Smooth muscle cell of the umbilical artery (primary cell): ENCODE data around the gene OXSR1. TPM values are rescaled to one million over a fixed set of nuclear protein-coding genes. Genes with fewer than 3 reads are reported as not detected.

Experiments used
- total RNA-seq: library from RNA; depleted of rRNA; stranded (reverse); fragments of >200 nt; gene quantifications from 2 replicates; pipeline ENCODE4 v1.2.3, GENCODE V29; 2014

OXSR1 gene
- 31.2 and 58.2 TPM in 2 replicates for total RNA-seq

GRCh38 chr3:38164952-38165721 is at the start of gene OXSR1:
Gene OXSR1 (plus strand): TSS chr3:38165537. CDS start chr3:38165877, 340 bp downstream.

DNA sequence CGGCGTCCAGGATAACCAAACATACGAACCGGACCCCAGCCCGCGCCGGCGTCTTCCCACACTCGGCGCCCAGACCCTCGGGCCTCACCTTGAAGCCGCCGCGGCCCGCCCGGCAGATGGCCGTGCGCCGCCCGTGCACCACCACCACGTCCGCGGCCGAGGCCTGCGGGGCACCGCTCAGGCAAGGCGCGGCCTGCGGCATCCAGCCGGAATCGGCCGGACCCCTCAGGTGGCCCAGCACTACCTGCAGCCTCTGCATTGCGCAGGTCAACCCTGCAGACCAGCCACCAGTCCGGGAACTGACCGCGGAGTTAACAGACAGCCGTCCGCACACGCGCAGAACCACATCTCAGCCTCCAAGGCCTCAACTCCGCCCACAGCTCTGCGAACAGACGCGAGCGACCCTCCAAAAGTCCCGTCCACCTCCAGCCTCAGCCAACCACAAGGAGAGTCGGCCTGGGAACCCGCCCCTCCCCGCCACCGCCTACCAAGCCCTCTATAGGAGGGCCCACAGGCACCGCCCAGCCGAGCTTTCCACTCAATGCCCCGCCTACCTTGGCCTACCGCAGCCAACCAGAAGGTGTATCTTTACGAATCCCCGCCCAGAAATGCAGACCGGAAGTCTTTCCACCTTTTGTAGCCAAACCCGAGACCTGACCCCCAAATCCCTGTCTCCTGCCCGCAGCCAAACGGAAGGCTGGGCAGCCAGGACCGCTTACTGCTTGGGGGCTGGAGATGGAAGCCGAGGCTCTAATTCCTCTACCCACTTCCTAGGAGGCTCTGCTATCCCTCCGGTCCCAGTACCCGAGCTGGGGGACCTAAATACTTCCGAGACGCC is 28.3 kb upstream of the OXSR1 start, which contains the start of gene ACAA1:
Gene ACAA1, minus strand, starts transcription at position 351 of the 838 bp plus-strand sequence. Its CDS starts 92 bp downstream, at position 259.

DNA sequence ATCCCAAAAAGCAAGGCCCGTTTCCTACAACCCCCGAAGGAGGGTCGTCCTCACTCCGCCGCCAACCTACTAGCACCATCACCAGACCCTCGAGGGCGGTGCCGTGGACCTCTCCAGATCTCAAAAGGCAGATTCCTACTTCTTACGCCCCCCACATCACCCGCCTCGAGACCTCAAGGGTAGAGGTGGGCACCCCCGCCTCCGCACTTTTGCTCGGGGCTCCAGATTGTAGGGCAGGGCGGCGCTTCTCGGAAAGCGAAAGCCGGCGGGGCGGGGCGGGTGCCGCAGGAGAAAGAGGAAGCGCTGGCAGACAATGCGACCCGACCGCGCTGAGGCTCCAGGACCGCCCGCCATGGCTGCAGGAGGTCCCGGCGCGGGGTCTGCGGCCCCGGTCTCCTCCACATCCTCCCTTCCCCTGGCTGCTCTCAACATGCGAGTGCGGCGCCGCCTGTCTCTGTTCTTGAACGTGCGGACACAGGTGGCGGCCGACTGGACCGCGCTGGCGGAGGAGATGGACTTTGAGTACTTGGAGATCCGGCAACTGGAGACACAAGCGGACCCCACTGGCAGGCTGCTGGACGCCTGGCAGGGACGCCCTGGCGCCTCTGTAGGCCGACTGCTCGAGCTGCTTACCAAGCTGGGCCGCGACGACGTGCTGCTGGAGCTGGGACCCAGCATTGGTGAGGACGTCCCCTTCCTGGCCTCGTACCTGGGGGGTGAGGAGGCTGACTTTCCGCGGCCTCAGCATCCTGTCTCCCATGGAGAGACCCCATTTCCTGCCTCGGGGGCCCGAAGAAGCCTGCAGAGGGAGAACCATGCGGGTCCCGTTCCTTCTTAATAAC is 26.8 kb upstream of the OXSR1 start, which contains the start of gene MYD88:
Gene MYD88, plus strand, starts transcription at position 313 of the 842 bp plus-strand sequence. Its CDS starts 40 bp downstream, at position 353.

GRCh38 chr3:38265604-38266307 is 100.4 kb downstream of the OXSR1 start, which contains the start of gene SLC22A13:
Gene SLC22A13 (plus strand): TSS chr3:38265812. CDS start chr3:38265861, 49 bp downstream.

GRCh38 chr3:38281895-38282686 is 116.8 kb downstream of the OXSR1 start, which contains the start of gene SLC22A14:
Gene SLC22A14 (plus strand): TSS chr3:38282294. CDS start chr3:38306027, 23,733 bp downstream.

Other genes starting within 250 kb of the OXSR1 start
- gene VILL, start 174.8 kb upstream of the OXSR1 start, total RNA-seq: 3.6 and 8.9 TPM in 2 replicates
- gene PLCD1, start 135.9 kb upstream of the OXSR1 start, total RNA-seq: 13.4 and 22.0 TPM in 2 replicates
- under 0.01 and 0.09 TPM in 2 replicates for gene DLEC1, start 126.3 kb upstream of the OXSR1 start, total RNA-seq
- gene ACAA1, start 28.4 kb upstream of the OXSR1 start, total RNA-seq: 16.9 and 24.3 TPM in 2 replicates
- 10.1 and 16.5 TPM in 2 replicates for gene MYD88, start 26.9 kb upstream of the OXSR1 start, total RNA-seq
- 1.5 and 1.6 TPM in 2 replicates for gene SLC22A13, start 100.3 kb downstream of the OXSR1 start, total RNA-seq
- gene SLC22A14, start 116.8 kb downstream of the OXSR1 start, total RNA-seq: 0.59 and 1.2 TPM in 2 replicates
- gene XYLB, start 181.2 kb downstream of the OXSR1 start, total RNA-seq: 3.6 and 6.0 TPM in 2 replicates